CD14-positive monocyte (primary cell): ENCODE measurements around the gene DPP8. TPM values are rescaled to one million over a fixed set of nuclear protein-coding genes. Genes with fewer than 3 reads are reported as not detected.

Experiments
- DNase-seq, 3 donors: peaks; one replicate each; pipeline ENCODE4 v3.0.0-alpha.2; 2011 to 2022
- H2AFZ ChIP-seq: 2 replicates; pipeline ENCODE4 v1.6.0; 2012; ENCODE audit warnings: mild to moderate bottlenecking, low read depth, low read length, inconsistent platforms; ENCODE audit not compliant: insufficient read depth, poor library complexity, severe bottlenecking
- H3K27ac ChIP-seq, 2 donors: 1 replicate in 1 of 2; 2 replicates in 1 of 2; pipeline ENCODE4 v1.5.1; 2012 to 2013; ENCODE audit warnings: low read length in 2 of 2, control low read depth in 1 of 2, inconsistent platforms in 1 of 2, low read depth in 1 of 2, mild to moderate bottlenecking in 1 of 2
- H3K27me3 ChIP-seq, 2 donors: one replicate each; pipeline versions ENCODE4 v1.6.0 to v1.6.1; 2011 to 2013; ENCODE audit warnings: low read length in 2 of 2; ENCODE audit not compliant: control insufficient read depth in 2 of 2, insufficient read depth in 2 of 2
- H3K36me3 ChIP-seq, 2 donors: replicated peaks in 1 of 2; 1 replicate in 1 of 2; 2 replicates in 1 of 2; pipeline versions ENCODE4 v1.5.1 to v1.6.1; 2012 to 2013; ENCODE audit warnings: low read length in 2 of 2, control low read depth in 1 of 2, inconsistent platforms in 1 of 2, mild to moderate bottlenecking in 1 of 2; ENCODE audit not compliant: insufficient read depth in 2 of 2, control insufficient read depth in 1 of 2
- H3K4me1 ChIP-seq, 2 donors: 1 replicate in 1 of 2; 2 replicates in 1 of 2; pipeline versions ENCODE4 v1.5.1 to v1.6.1; 2012 to 2013; ENCODE audit warnings: low read length in 2 of 2, control low read depth in 1 of 2, inconsistent platforms in 1 of 2, mild to moderate bottlenecking in 1 of 2, moderate library complexity in 1 of 2; ENCODE audit not compliant: insufficient read depth in 2 of 2, control insufficient read depth in 1 of 2
- H3K4me2 ChIP-seq: replicated peaks from 2 replicates; pipeline ENCODE3; 2012; ENCODE audit warnings: low read length, moderate library complexity, mild to moderate bottlenecking; ENCODE audit not compliant: poor library complexity, severe bottlenecking; ENCODE audit errors: extremely low read depth
- H3K4me3 ChIP-seq, 3 experiments: fragments of 200-600 bp in 1 of 3; sonication (generic) in 1 of 3; replicated peaks in 1 of 3; 1 replicate in 2 of 3; 2 replicates in 1 of 3; pipeline ENCODE4 v1.5.1; 2011 to 2013; ENCODE audit warnings: low read length in 3 of 3, mild to moderate bottlenecking in 3 of 3, control low read depth in 2 of 3, low read depth in 2 of 3, inconsistent platforms in 1 of 3, moderate library complexity in 1 of 3
- H3K79me2 ChIP-seq: 2 replicates; pipeline ENCODE4 v1.6.0; 2012; ENCODE audit warnings: mild to moderate bottlenecking, control low read depth, inconsistent platforms, low read length, moderate library complexity; ENCODE audit not compliant: insufficient read depth
- H3K9ac ChIP-seq: 2 replicates; pipeline ENCODE4 v1.6.0; 2017; ENCODE audit warnings: low read length, mild to moderate bottlenecking; ENCODE audit not compliant: insufficient read depth, poor library complexity, severe bottlenecking
- H3K9me3 ChIP-seq, 2 donors: replicated peaks in 1 of 2; 1 replicate in 1 of 2; 2 replicates in 1 of 2; pipeline versions ENCODE4 v1.5.1 to v1.6.1; 2012 to 2013; ENCODE audit warnings: low read length in 2 of 2, control low read depth in 1 of 2; ENCODE audit not compliant: control insufficient read depth in 1 of 2, insufficient read depth in 1 of 2
- H4K20me1 ChIP-seq: 2 replicates; pipeline ENCODE4 v1.6.0; 2012; ENCODE audit warnings: mild to moderate bottlenecking, low read length, control low read depth, moderate library complexity; ENCODE audit not compliant: insufficient read depth
- H3K27ac Mint-ChIP-seq, 7 donors: one replicate each; pipeline ENCODE4 v1.8.0; 2020; ENCODE audit warnings: mild to moderate bottlenecking in 7 of 7, mixed read lengths in 7 of 7, moderate library complexity in 6 of 7, inconsistent platforms in 2 of 7
- H3K27me3 Mint-ChIP-seq, 3 donors: one replicate each; pipeline ENCODE4 v1.8.0; 2021 to 2022; ENCODE audit warnings: low read depth in 3 of 3, mild to moderate bottlenecking in 3 of 3, mixed read lengths in 3 of 3, moderate library complexity in 3 of 3, inconsistent platforms in 1 of 3
- H3K36me3 Mint-ChIP-seq, 2 donors: one replicate each; pipeline ENCODE4 v1.8.0; 2020; ENCODE audit warnings: mixed read lengths in 2 of 2, inconsistent platforms in 1 of 2, mild to moderate bottlenecking in 1 of 2
- H3K4me1 Mint-ChIP-seq: one replicate; pipeline ENCODE4 v1.8.0; 2020; ENCODE audit warnings: mild to moderate bottlenecking, mixed read lengths
- H3K4me3 Mint-ChIP-seq, 2 donors: one replicate each; pipeline ENCODE4 v1.8.0; 2020; ENCODE audit warnings: mild to moderate bottlenecking in 2 of 2, mixed read lengths in 2 of 2, moderate library complexity in 1 of 2
- H3K9me3 Mint-ChIP-seq, 7 donors: one replicate each; pipeline ENCODE4 v1.8.0; 2020 to 2022; ENCODE audit warnings: mixed read lengths in 7 of 7, mild to moderate bottlenecking in 6 of 7, moderate library complexity in 6 of 7, inconsistent platforms in 2 of 7
- WGBS: methylation state at CpG from one replicate; pipeline ENCODE4 v1.1.5; 2013; ENCODE audit warnings: missing lambda C conversion rate; ENCODE audit not compliant: insufficient coverage; 5-methylcytosine and 5-hydroxymethylcytosine counted together
- intact Hi-C, 2 donors: fragments of 100-400 bp; cut with micrococcal nuclease; formaldehyde crosslinking; loops; one replicate each; pipeline versions ENCODE4 v1.15.0 to v1.15.1; 2023
- polyA plus RNA-seq, 3 donors: library from polyadenylated mRNA; depleted of rRNA in 1 of 3; unstranded in 2 of 3; stranded (reverse) in 1 of 3; fragments of 300-500 nt in 2 of 3; fragments of >200 nt in 1 of 3; fragmentation: Illumina TruSeq in 2 of 3; gene quantifications; 1 replicate in 2 of 3; 2 replicates in 1 of 3; pipeline ENCODE4 v1.2.3, GENCODE V29; 2012 to 2021
- TF ChIP-seq, protein P1 (sequence below): fragments of 200-600 bp; IDR thresholded peaks from one replicate; pipeline ENCODE4 v1.8.0; 2022; ENCODE audit warnings: antibody characterized with exemption, mild to moderate bottlenecking

Gene DPP8
- polyA plus RNA-seq, 3 donors, result 18.3 to 48.3 (median 38.7) TPM

DNA sequence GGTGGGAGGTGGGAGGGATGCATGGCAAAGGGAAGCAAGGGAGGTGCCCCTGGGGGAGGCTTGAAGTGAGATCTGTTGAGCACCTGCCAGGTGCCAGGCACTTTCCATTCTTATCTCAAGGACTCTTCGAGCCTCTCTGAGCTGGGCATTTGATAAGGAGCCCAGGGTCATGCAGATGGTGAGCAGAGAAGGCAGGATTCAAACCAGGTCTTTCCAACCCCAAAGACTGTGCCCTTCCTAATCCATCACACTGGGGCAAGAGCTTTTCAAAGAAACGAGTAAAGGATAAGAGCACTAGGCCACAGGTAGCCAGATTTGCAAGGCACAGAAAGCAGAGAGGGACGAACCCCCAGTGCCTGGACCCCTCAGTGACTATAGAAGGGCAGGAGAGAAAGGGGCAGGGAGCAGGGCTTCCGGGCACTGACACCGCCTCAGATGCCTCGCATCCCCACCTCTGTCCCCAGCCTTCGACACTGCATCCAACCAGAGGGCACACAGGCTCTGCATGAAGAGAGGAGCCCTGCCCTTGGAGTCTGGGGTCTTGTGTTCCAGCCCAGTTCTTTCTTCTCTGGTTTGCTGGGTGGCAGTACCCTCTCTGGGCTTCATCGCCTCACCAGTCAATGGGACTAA is 115.8 kb downstream of the DPP8 start:
- TF ChIP-seq, protein P1, sequence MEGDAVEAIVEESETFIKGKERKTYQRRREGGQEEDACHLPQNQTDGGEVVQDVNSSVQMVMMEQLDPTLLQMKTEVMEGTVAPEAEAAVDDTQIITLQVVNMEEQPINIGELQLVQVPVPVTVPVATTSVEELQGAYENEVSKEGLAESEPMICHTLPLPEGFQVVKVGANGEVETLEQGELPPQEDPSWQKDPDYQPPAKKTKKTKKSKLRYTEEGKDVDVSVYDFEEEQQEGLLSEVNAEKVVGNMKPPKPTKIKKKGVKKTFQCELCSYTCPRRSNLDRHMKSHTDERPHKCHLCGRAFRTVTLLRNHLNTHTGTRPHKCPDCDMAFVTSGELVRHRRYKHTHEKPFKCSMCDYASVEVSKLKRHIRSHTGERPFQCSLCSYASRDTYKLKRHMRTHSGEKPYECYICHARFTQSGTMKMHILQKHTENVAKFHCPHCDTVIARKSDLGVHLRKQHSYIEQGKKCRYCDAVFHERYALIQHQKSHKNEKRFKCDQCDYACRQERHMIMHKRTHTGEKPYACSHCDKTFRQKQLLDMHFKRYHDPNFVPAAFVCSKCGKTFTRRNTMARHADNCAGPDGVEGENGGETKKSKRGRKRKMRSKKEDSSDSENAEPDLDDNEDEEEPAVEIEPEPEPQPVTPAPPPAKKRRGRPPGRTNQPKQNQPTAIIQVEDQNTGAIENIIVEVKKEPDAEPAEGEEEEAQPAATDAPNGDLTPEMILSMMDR, result no peak
- Mint-ChIP-seq H3K27ac (no peak overlapping the region), H3K4me3 (no peak overlapping the region), H3K27me3 (peaks cover 31 to 38% (median 36%) of the 10 kb centered on the region in 3 donors), H3K9me3 (peaks cover 0 to 5% (median 0%) of the 10 kb centered on the region in 7 donors), H3K36me3 (no peaks in the 10 kb centered on the region), H3K4me1 (no peaks in the 10 kb centered on the region)
- Histone ChIP-seq H3K36me3 (no peaks in the 10 kb centered on the region), H3K27ac (no peak overlapping the region), H4K20me1 (no peaks in the 10 kb centered on the region), H3K27me3 (peaks cover 16 to 22% of the 10 kb centered on the region in 2 donors), H3K9me3 (peaks cover 0 to 3% of the 10 kb centered on the region in 2 donors), H3K4me1 (no peaks in the 10 kb centered on the region), H3K4me3 (no peak overlapping the region), H2AFZ (no peak overlapping the region), H3K9ac (no peak overlapping the region), H3K4me2 (no peak overlapping the region), H3K79me2 (no peaks in the 10 kb centered on the region)
- intact Hi-C loops, result no loop called here
- WGBS, result 95% methylated on average over 3 of the region's 8 CpGs
- no peak for DNase-seq

DNA sequence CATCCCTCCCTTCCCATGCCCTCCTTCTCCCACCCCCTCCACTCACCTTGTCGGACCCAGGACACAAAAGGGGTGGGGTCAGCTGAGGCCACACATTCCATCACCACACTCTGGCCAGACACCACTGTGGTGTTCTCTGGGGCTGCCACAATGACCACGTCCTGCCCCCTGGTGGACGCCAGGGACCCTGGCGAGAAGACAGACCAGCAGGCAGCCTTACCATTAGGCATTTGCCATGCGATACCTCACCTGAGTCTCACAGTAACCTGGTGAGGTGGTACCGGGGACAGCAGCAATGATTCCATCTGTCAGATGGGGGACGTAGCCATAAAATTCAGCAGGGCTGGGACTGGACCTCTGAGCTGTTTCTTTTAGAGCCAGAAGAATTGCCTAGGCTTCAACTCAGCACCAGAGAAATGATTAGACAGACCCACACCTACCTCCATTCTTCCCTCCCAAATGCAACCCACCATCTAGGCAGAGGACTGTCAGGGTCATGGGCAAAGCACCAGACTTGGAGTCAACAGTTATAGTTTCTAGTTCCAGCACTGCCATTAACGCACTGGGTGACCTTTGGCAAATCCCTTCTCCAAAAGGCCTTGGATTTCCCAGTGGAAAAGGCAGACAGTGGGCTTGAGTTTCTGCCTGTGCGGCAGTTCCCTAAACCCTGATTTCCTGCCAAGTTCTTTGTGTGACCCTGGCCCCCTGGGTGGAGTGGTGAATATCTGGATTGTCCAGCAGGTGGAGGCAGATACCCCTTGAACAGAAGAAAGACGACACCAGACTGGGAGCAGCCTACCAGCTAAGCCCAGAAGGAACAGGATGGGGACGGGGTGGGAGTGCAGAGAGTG is 116.5 kb downstream of the DPP8 start:
- no peak overlapping the region for H3K4me3 ChIP-seq
- H3K9me3 ChIP-seq, result peaks cover 0 to 8% of the 10 kb centered on the region in 2 donors
- Mint-ChIP-seq H3K36me3 (no peaks in the 10 kb centered on the region), H3K27me3 (peaks cover 38 to 45% (median 43%) of the 10 kb centered on the region in 3 donors), H3K4me3 (no peak overlapping the region), H3K27ac (peak overlapping the region in 1 of 7 donors; percentile 26), H3K4me1 (no peaks in the 10 kb centered on the region), H3K9me3 (peaks cover 0 to 5% (median 0%) of the 10 kb centered on the region in 7 donors)
- intact Hi-C loops, result no loop called here
- H3K9ac ChIP-seq, result no peak overlapping the region
- no peaks in the 10 kb centered on the region for H4K20me1 ChIP-seq
- H3K4me1 ChIP-seq, result no peaks in the 10 kb centered on the region
- peak in 1 of 3 donors; percentile 21 for DNase-seq
- H3K79me2 ChIP-seq, result no peaks in the 10 kb centered on the region
- no peak overlapping the region for H2AFZ ChIP-seq
- 25% methylated on average over 10 of the region's 11 CpGs for WGBS
- peaks cover 22 to 29% of the 10 kb centered on the region in 2 donors for H3K27me3 ChIP-seq
- no peaks in the 10 kb centered on the region for H3K36me3 ChIP-seq
- no peak overlapping the region for H3K27ac ChIP-seq
- no peak overlapping the region for H3K4me2 ChIP-seq
- TF ChIP-seq, protein P1, result peak; percentile 69
